K562 (cell line): ENCODE data around the gene RPS10. TPM values are rescaled to one million over a fixed set of nuclear protein-coding genes. Genes with fewer than 3 reads are reported as not detected.

Experiments
- ATAC-seq: fragments of 200-7000 bp; cut with Tn5 transposase; 3 replicates; pipeline ENCODE4 v1.9.1; 2020; ENCODE audit warnings: moderate library complexity
- BruUV-seq: library from RNA; stranded (reverse); fragments of 400-500 nt; replicated peaks from 2 replicates; lab custom pipeline; 2021; lab: Mats Ljungman, UMichigan
- CTCF ChIA-PET: fragments of 300-600 bp; formaldehyde crosslinking; extraction: SDS; loops from one replicate; lab custom pipeline; 2021; ENCODE audit warnings: low intra/inter-chr PET ratio; lab: Yijun Ruan, JAX
- POLR2A ChIA-PET: fragments of 300-600, 350-650 bp; sonication (Branson Sonifier 250); formaldehyde crosslinking; extraction: SDS; loops from one replicate; lab custom pipeline; 2021; ENCODE audit warnings: antibody characterized with exemption, inconsistent platforms; lab: Yijun Ruan, JAX
- DNase-seq, 4 experiments: peaks; one replicate each; pipeline versions ENCODE4 v3.0.0 to v3.0.0-alpha.2; 2011 to 2018; ENCODE audit warnings: low spot score in 3 of 4, mixed read lengths in 3 of 4; ENCODE audit errors: extremely low read depth in 1 of 4
- FAIRE-seq: peaks from 2 replicates; lab custom pipeline; 2011; peaks lifted over from hg19 to GRCh38; lab: Jason Lieb, UNC
- H2AFZ ChIP-seq: 2 replicates; pipeline ENCODE4 v1.6.0; 2011; ENCODE audit warnings: low read depth, low read length, control low read depth, inconsistent platforms
- H3K27ac ChIP-seq: fragments of 200-600 bp; 3 replicates; pipeline ENCODE4 v1.8.0; 2011; ENCODE audit warnings: low read depth, mild to moderate bottlenecking, control low read depth, inconsistent platforms, low read length, moderate library complexity, mixed read lengths; ENCODE audit errors: extremely low read depth
- H3K27me3 ChIP-seq, 2 experiments: fragments of 300-600 bp in 1 of 2; 2 replicates in 1 of 2; 3 replicates in 1 of 2; pipeline versions ENCODE4 v1.6.0 to v1.8.0; 2011; ENCODE audit warnings: inconsistent platforms in 2 of 2, low read length in 2 of 2, mild to moderate bottlenecking in 1 of 2, mixed read lengths in 1 of 2, moderate library complexity in 1 of 2; ENCODE audit not compliant: control insufficient read depth in 2 of 2, insufficient read depth in 2 of 2
- H3K36me3 ChIP-seq: fragments of 300-600 bp; 3 replicates; pipeline ENCODE4 v1.8.0; 2011; ENCODE audit warnings: mild to moderate bottlenecking, low read length, inconsistent platforms; ENCODE audit not compliant: control insufficient read depth, insufficient read depth
- H3K4me1 ChIP-seq, 2 experiments: fragments of 200-600 bp in 1 of 2; replicated peaks in 1 of 2; 2 replicates in 1 of 2; 3 replicates in 1 of 2; pipeline versions ENCODE4 v1.5.1 to v1.8.0; 2011; ENCODE audit warnings: inconsistent platforms in 2 of 2, low read length in 2 of 2, mild to moderate bottlenecking in 1 of 2, mixed read lengths in 1 of 2, moderate library complexity in 1 of 2; ENCODE audit not compliant: control insufficient read depth in 2 of 2, insufficient read depth in 2 of 2
- H3K4me2 ChIP-seq: 2 replicates; pipeline ENCODE4 v1.6.1; 2011; ENCODE audit warnings: low read length, control low read depth, inconsistent platforms, mixed read lengths; ENCODE audit not compliant: insufficient read depth
- H3K4me3 ChIP-seq: fragments of 200-600 bp; sonication (generic), shearing (Covaris generic); 2 replicates; pipeline ENCODE4 v1.5.1; 2016; ENCODE audit warnings: control low read depth, inconsistent platforms
- H3K79me2 ChIP-seq: fragments of 200-600 bp; 3 replicates; pipeline ENCODE4 v1.8.0; 2011; ENCODE audit warnings: low read length, inconsistent platforms; ENCODE audit not compliant: control insufficient read depth, insufficient read depth
- H3K9ac ChIP-seq, 2 experiments: 2 replicates each; pipeline versions ENCODE4 v1.6.0 to v1.6.1; 2011; ENCODE audit warnings: low read depth in 2 of 2, low read length in 2 of 2, control low read depth in 1 of 2, inconsistent platforms in 1 of 2, mild to moderate bottlenecking in 1 of 2, mixed read lengths in 1 of 2; ENCODE audit not compliant: insufficient read depth in 1 of 2
- H3K9me1 ChIP-seq: one replicate; pipeline ENCODE4 v1.6.0; 2011; ENCODE audit warnings: inconsistent platforms, mild to moderate bottlenecking, low read length, moderate library complexity; ENCODE audit not compliant: control insufficient read depth, insufficient read depth
- H3K9me3 ChIP-seq: replicated peaks from 2 replicates; pipeline ENCODE4 v1.5.1; 2011; ENCODE audit warnings: low read depth, low read length, inconsistent platforms; ENCODE audit not compliant: control insufficient read depth, insufficient read depth
- H4K20me1 ChIP-seq: replicated peaks from 2 replicates; pipeline ENCODE4 v1.6.1; 2011; ENCODE audit warnings: low read length, inconsistent platforms, mixed read lengths; ENCODE audit not compliant: control insufficient read depth, insufficient read depth
- BCOR ChIP-seq: fragments of 450-650 bp; IDR thresholded peaks from 2 replicates; pipeline ENCODE4 v1.6.1; 2016
- CBX3 ChIP-seq, 2 experiments: IDR thresholded peaks; 1 replicate in 1 of 2; 2 replicates in 1 of 2; pipeline ENCODE4 v1.6.1; 2012; ENCODE audit warnings: inconsistent platforms in 2 of 2, low read length in 2 of 2, borderline replicate concordance in 1 of 2, control low read depth in 1 of 2
- EGR1 ChIP-seq: fragments of 450-650 bp; conservative IDR thresholded peaks from 2 replicates; pipeline ENCODE4 v1.6.1; 2017; ENCODE audit warnings: mild to moderate bottlenecking
- KAT7 ChIP-seq: sonication (generic); formaldehyde crosslinking; IDR thresholded peaks from 2 replicates; pipeline ENCODE4 v1.8.0; 2022; ENCODE audit warnings: missing genetic modification reagents, mild to moderate bottlenecking, borderline replicate concordance
- MCM7 ChIP-seq, 2 experiments: fragments of 450-650 bp; IDR thresholded peaks; 2 replicates each; pipeline ENCODE4 v1.6.1; 2016 to 2018
- MEIS2 ChIP-seq: fragments of 450-650 bp; IDR thresholded peaks from 2 replicates; pipeline ENCODE4 v1.6.1; 2014; ENCODE audit warnings: mild to moderate bottlenecking; ENCODE audit not compliant: partially characterized antibody
- SMAD2 ChIP-seq: fragments of 150-350 bp; IDR thresholded peaks from 2 replicates; pipeline ENCODE4 v1.6.1; 2014; ENCODE audit warnings: low read depth, mild to moderate bottlenecking, low read length
- SRF ChIP-seq, 2 experiments: fragments of 250-450, 450-650 bp in 1 of 2; sonication (Bioruptor Pico) in 1 of 2; sonication (generic) in 1 of 2; formaldehyde crosslinking; IDR thresholded peaks; 2 replicates each; pipeline versions ENCODE4 v1.5.0 to v1.5.1; 2020 to 2022; ENCODE audit warnings: mild to moderate bottlenecking in 1 of 2, missing genetic modification reagents in 1 of 2
- TRIM24 ChIP-seq, 2 experiments: fragments of 450-650 bp; IDR thresholded peaks; 2 replicates each; pipeline ENCODE4 v1.6.1; 2016
- ZNF696 ChIP-seq: fragments of 250-450 bp; sonication (Bioruptor Pico); conservative IDR thresholded peaks from 2 replicates; pipeline ENCODE4 v1.4.0; 2020; ENCODE audit warnings: mild to moderate bottlenecking, moderate library complexity
- WGBS: fragments of 100-300 bp; shearing (Covaris generic); methylation state at CpG from one replicate; pipeline ENCODE4 v1.1.6; 2016; ENCODE audit warnings: low coverage, mixed read lengths; ENCODE audit not compliant: insufficient coverage; ENCODE audit errors: missing lambda C conversion rate; 5-methylcytosine and 5-hydroxymethylcytosine counted together
- in situ Hi-C: fragments of 300-500 bp; cut with MboI; formaldehyde crosslinking; loops from 4 replicates; pipeline ENCODE4 v1.15.0; 2018; ENCODE audit warnings: inconsistent platforms, mixed read lengths
- intact Hi-C: fragments of 100-400 bp; cut with micrococcal nuclease; formaldehyde crosslinking; loops from 2 replicates; pipeline ENCODE4 v1.14.2; 2022
- polyA plus RNA-seq, 8 experiments: library from polyadenylated mRNA; depleted of rRNA in 4 of 8; stranded (reverse) in 5 of 8; unstranded in 3 of 8; fragments of >200 nt; fragmentation: Nextera tagmentation in 2 of 8; fragmentation: Illumina TruSeq in 1 of 8; extraction: Ambion mirVana in 2 of 8; extraction: Trizol in 1 of 8; gene quantifications; 2 replicates each; pipeline versions ENCODE4 v1.2.1 to v1.2.3, GENCODE V29; 2011 to 2014; ENCODE audit warnings: inconsistent platforms in 1 of 8, missing spikeins in 1 of 8
- total RNA-seq, 7 experiments: library from RNA; depleted of rRNA in 6 of 7; stranded (reverse); fragments of >200 nt in 6 of 7; fragmentation: Illumina TruSeq in 2 of 7; extraction: Trizol in 2 of 7; gene quantifications; 2 replicates each; pipeline versions ENCODE4 v1.2.1 to v1.2.3, GENCODE V29; 2011 to 2021; ENCODE audit warnings: low replicate concordance in 1 of 7
- TF ChIP-seq, protein P1 (sequence below): fragments of 250-450 bp; sonication (Bioruptor Pico); IDR thresholded peaks from 2 replicates; pipeline ENCODE4 v1.5.1; 2021; ENCODE audit warnings: mild to moderate bottlenecking
- TF ChIP-seq, protein P2 (sequence below): fragments of 450-650 bp; formaldehyde crosslinking; IDR thresholded peaks from 2 replicates; pipeline ENCODE4 v1.4.0; 2020; ENCODE audit warnings: mild to moderate bottlenecking, moderate library complexity
- TF ChIP-seq, protein P3 (sequence below): fragments of 250-450 bp; sonication (Bioruptor Pico); IDR thresholded peaks from 2 replicates; pipeline ENCODE4 v1.4.0; 2020

RPS10 gene
- total and polyA plus RNA-seq, 9 of the 15 experiments (the other 6 are each of a cell fraction or from before 2014, with no cell fraction given), result 2,680 to 5,251 (median 3,876) TPM

DNA sequence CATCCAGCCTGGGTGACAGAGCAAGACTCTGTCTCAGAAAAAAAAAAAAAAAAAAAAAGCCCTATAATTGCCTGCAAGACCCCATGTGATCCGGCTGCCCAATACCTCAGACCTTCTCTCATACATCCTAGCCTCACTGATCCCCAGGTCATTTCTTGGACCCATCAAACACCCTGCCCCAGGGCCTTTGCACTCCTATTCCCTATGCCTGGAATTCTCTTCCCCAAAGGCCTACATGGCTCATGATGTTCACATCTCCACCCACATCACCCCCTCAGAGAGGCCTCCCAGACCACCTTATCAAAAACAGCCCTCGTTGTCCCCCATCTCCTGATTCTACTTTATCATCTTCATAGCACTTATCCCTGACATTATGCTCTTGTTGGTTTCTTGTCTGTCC is 48.9 kb upstream of the RPS10 start:
- 11% methylated on average over 2 of the region's 2 CpGs for WGBS
- no peak for ATAC-seq
- Histone ChIP-seq H2AFZ (no peak overlapping the region), H3K4me2 (no peak overlapping the region), H3K27ac (no peak overlapping the region), H4K20me1 (no peaks in the 10 kb centered on the region), H3K9ac (no peak overlapping the region), H3K4me3 (no peak overlapping the region), H3K9me1 (no peaks in the 10 kb centered on the region), H3K36me3 (no peaks in the 10 kb centered on the region), H3K79me2 (no peaks in the 10 kb centered on the region), H3K4me1 (peaks cover 0 to 4% of the 10 kb centered on the region in 2 experiments; a peak in 4 of 5 replicates), H3K9me3 (no peaks in the 10 kb centered on the region), H3K27me3 (no peaks in the 10 kb centered on the region; a peak in 1 of 5 replicates)
- intact Hi-C loops, result no loop called here
- BruUV-seq, result no TSS peak
- TF ChIP-seq, protein P1, sequence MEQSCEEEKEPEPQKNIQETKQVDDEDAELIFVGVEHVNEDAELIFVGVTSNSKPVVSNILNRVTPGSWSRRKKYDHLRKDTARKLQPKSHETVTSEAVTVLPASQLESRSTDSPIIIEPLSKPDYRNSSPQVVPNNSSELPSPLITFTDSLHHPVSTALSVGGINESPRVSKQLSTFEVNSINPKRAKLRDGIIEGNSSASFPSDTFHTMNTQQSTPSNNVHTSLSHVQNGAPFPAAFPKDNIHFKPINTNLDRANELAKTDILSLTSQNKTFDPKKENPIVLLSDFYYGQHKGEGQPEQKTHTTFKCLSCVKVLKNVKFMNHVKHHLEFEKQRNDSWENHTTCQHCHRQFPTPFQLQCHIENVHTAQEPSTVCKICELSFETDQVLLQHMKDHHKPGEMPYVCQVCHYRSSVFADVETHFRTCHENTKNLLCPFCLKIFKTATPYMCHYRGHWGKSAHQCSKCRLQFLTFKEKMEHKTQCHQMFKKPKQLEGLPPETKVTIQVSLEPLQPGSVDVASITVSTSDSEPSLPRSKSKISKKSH, result no peak
- TF ChIP-seq BCOR (peak; percentile 46; the same call in 1 of the 2 replicates), EGR1 (no peak)
- FAIRE-seq, result no peak
- ChIA-PET POLR2A (interaction anchor here (0.6 to 2.3 kb wide), 6 partner anchors 9 to 550 kb away, joined by 3 to 10 read pairs (median 5); partner anchors contain the start of gene PACSIN1), CTCF (no interaction called here)
- in situ Hi-C loops, result loop anchor here (25.0 kb wide), 1 partner anchor 663 kb away; the partner anchor contains the start of gene TCP11
- no peak for DNase-seq

DNA sequence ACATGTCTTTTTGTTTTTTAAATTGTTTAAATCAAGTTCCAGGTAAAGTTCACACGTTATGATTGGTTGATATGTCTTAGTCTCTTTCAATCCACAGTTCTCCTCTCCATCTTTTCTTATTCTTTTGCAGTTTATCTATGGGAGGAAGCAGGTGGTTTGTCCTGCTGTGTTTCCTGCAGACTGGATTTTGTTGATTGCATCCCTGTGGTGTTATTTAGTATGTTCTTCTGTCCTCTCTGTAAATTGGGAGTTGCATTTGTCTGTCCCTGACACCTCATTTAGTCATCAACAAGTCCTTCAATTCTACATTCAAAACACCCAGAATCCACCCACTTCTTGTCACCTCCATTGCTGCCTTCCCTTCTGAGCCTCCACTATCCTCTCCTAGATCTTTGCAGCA is 48.1 kb upstream of the RPS10 start:
- DNase-seq (no peak), FAIRE-seq (no peak), ATAC-seq (no peak)
- H3K9ac ChIP-seq, result no peak overlapping the region
- ChIA-PET CTCF (no interaction called here), POLR2A (no interaction called here)
- no peak overlapping the region for H3K4me2 ChIP-seq
- in situ Hi-C loops (loop anchor here (25.0 kb wide), 1 partner anchor 663 kb away; the partner anchor contains the start of gene TCP11), intact Hi-C loops (no loop called here)
- H3K27me3 ChIP-seq, result no peaks in the 10 kb centered on the region; a peak in 1 of 5 replicates
- H3K9me3 ChIP-seq, result no peaks in the 10 kb centered on the region
- H3K4me1 ChIP-seq, result peaks cover 0 to 4% of the 10 kb centered on the region in 2 experiments; a peak in 4 of 5 replicates
- BruUV-seq, result no TSS peak
- no peaks in the 10 kb centered on the region for H3K9me1 ChIP-seq
- no peaks in the 10 kb centered on the region for H3K79me2 ChIP-seq
- 0% methylated on average over 1 of the region's 1 CpG for WGBS
- H4K20me1 ChIP-seq, result no peaks in the 10 kb centered on the region
- H3K27ac ChIP-seq, result no peak overlapping the region
- H3K4me3 ChIP-seq, result no peak overlapping the region
- H3K36me3 ChIP-seq, result no peaks in the 10 kb centered on the region
- H2AFZ ChIP-seq, result no peak overlapping the region
- TF ChIP-seq, protein P2, sequence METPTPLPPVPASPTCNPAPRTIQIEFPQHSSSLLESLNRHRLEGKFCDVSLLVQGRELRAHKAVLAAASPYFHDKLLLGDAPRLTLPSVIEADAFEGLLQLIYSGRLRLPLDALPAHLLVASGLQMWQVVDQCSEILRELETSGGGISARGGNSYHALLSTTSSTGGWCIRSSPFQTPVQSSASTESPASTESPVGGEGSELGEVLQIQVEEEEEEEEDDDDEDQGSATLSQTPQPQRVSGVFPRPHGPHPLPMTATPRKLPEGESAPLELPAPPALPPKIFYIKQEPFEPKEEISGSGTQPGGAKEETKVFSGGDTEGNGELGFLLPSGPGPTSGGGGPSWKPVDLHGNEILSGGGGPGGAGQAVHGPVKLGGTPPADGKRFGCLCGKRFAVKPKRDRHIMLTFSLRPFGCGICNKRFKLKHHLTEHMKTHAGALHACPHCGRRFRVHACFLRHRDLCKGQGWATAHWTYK (CRISPR knock-in tag), result no peak
- TF ChIP-seq MCM7 (IDR thresholded peaks at IDR 0.05) (no peak), ZNF696 (no peak), CBX3 (IDR thresholded peaks at IDR 0.05; ENCODE audit: borderline replicate concordance in 1 of 2, low read length in 2 of 2) (peak in 1 of 2 experiments; percentile 41; a peak in 1 of 3 replicates), SMAD2 (no peak), SRF (CRISPR knock-in tag; IDR thresholded peaks at IDR 0.05) (no peak), KAT7 (CRISPR knock-in tag) (no peak), TRIM24 (IDR thresholded peaks at IDR 0.05) (0 out of 4 replicates have a peak, but pooled peaks of 1 of the 2 experiments have one; percentile 28), MEIS2 (no peak)
- TF ChIP-seq, protein P3, sequence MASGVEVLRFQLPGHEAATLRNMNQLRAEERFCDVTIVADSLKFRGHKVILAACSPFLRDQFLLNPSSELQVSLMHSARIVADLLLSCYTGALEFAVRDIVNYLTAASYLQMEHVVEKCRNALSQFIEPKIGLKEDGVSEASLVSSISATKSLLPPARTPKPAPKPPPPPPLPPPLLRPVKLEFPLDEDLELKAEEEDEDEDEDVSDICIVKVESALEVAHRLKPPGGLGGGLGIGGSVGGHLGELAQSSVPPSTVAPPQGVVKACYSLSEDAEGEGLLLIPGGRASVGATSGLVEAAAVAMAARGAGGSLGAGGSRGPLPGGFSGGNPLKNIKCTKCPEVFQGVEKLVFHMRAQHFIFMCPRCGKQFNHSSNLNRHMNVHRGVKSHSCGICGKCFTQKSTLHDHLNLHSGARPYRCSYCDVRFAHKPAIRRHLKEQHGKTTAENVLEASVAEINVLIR (CRISPR knock-in tag), result no peak
